ENCODE results near the gene BIRC5.

GRCh38 chr17:78174870-78175642, 39.0 kb upstream of the BIRC5 start:
- TF ChIP-seq CTCF (optimal IDR thresholded peaks at IDR 0.05 in 1 of 3, IDR thresholded peaks at IDR 0.05 in 1 of 3, conservative IDR thresholded peaks at IDR 0.05 in 1 of 3; ENCODE audit: extremely low read depth in 1 of 3, insufficient read depth in 2 of 3, low read length in 3 of 3), result peak in 2 of 3 experiments; percentile 4 to 34
- no peak for TF ChIP-seq EZH2 (IDR thresholded peaks at IDR 0.05; ENCODE audit: low read length)

All from keratinocyte (primary cell).